OCI-M2 (cell line): ENCODE data around the gene DLG1.
"Not testable (repeated sequence)": the region's sequence is repeated elsewhere in the genome, so short reads cannot be mapped to it uniquely, and the experiment has no call there.

ENCODE experiments used
- DNase-seq: peaks from one replicate; lab custom pipeline; 2025; ENCODE audit not compliant: unreplicated experiment; lab: John Stamatoyannopoulos, UW

DLG1 gene

GRCh38 chr3:197216914-197217313, 81.5 kb downstream of the DLG1 start:
- no peak for DNase-seq

- no peak for DNase-seq
Measured at GRCh38 chr3:197216169-197216860, 82.1 kb downstream of the DLG1 start.

- no peak for DNase-seq
Measured at GRCh38 chr3:197212290-197212689, 86.1 kb downstream of the DLG1 start.

GRCh38 chr3:197211698-197212097, 86.7 kb downstream of the DLG1 start:
- not testable (repeated sequence) for DNase-seq

GRCh38 chr3:197209366-197210260, 88.8 kb downstream of the DLG1 start:
- DNase-seq, result no peak

- no peak for DNase-seq
Measured at GRCh38 chr3:197206913-197207312, 91.5 kb downstream of the DLG1 start.

GRCh38 chr3:197205675-197206074, 92.7 kb downstream of the DLG1 start:
- no peak for DNase-seq

- DNase-seq, result no peak
Measured at GRCh38 chr3:197205265-197205664, 93.1 kb downstream of the DLG1 start.

GRCh38 chr3:197204736-197205135, 93.7 kb downstream of the DLG1 start:
- no peak for DNase-seq

- no peak for DNase-seq
Measured at GRCh38 chr3:197203714-197204146, 94.7 kb downstream of the DLG1 start.

GRCh38 chr3:197202694-197203093, 95.7 kb downstream of the DLG1 start:
- DNase-seq, result no peak

- no peak for DNase-seq
Measured at GRCh38 chr3:197201791-197202452, 96.5 kb downstream of the DLG1 start.

- DNase-seq, result not testable (repeated sequence)
Measured at GRCh38 chr3:197200856-197201255, 97.6 kb downstream of the DLG1 start.

GRCh38 chr3:197197334-197197733, 101.1 kb downstream of the DLG1 start:
- DNase-seq, result no peak

- no peak for DNase-seq
Measured at GRCh38 chr3:197196192-197196591, 102.2 kb downstream of the DLG1 start.

- DNase-seq, result no peak
Measured at GRCh38 chr3:197195326-197195725, 103.1 kb downstream of the DLG1 start.

GRCh38 chr3:197193759-197194158, 104.7 kb downstream of the DLG1 start:
- DNase-seq, result not testable (repeated sequence)

- DNase-seq, result no peak
Measured at GRCh38 chr3:197191897-197192296, 106.5 kb downstream of the DLG1 start.

- DNase-seq, result no peak
Measured at GRCh38 chr3:197189623-197190022, 108.8 kb downstream of the DLG1 start.

GRCh38 chr3:197188963-197189362, 109.4 kb downstream of the DLG1 start:
- no peak for DNase-seq

- DNase-seq, result peak; percentile 2
Measured at GRCh38 chr3:197186887-197187588, 111.4 kb downstream of the DLG1 start.
